ENCODE results near the gene DPH5. TPM values are rescaled to one million over a fixed set of nuclear protein-coding genes. Genes with fewer than 3 reads are reported as not detected.

DPH5 gene
- total RNA-seq, 1 donor from 2014 or later, result 49.1 TPM

DNA sequence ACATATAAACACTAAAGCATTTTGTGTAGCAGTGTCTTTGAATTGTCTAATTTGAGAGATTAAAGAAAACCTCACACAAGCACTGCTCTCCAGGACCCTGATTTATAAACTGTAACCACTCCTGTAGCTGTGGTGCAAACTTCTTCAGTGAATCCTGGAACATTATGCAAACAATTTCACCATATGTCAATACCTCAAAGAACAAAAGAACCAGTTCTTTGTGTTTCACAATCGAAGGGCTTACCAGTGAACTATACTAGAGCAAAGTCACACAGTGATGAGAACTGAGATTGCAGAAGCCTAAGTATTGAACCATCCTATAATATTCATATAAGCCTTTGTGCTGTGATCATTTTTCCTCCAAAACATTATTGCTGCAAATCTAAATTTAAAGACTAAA lies 21.5 kb downstream of the DPH5 start:
- Mint-ChIP-seq H3K4me3 (ENCODE audit: unreplicated experiment) (no peak overlapping the region), H3K27me3 (ENCODE audit: unreplicated experiment) (no peaks in the 10 kb centered on the region), H3K4me1 (ENCODE audit: unreplicated experiment) (peaks cover 38% of the 10 kb centered on the region), H3K27ac (ENCODE audit: unreplicated experiment) (no peak overlapping the region), H3K36me3 (ENCODE audit: unreplicated experiment) (peaks cover 20% of the 10 kb centered on the region), H3K9me3 (ENCODE audit: unreplicated experiment) (no peaks in the 10 kb centered on the region)
- TF ChIP-seq, protein P1, sequence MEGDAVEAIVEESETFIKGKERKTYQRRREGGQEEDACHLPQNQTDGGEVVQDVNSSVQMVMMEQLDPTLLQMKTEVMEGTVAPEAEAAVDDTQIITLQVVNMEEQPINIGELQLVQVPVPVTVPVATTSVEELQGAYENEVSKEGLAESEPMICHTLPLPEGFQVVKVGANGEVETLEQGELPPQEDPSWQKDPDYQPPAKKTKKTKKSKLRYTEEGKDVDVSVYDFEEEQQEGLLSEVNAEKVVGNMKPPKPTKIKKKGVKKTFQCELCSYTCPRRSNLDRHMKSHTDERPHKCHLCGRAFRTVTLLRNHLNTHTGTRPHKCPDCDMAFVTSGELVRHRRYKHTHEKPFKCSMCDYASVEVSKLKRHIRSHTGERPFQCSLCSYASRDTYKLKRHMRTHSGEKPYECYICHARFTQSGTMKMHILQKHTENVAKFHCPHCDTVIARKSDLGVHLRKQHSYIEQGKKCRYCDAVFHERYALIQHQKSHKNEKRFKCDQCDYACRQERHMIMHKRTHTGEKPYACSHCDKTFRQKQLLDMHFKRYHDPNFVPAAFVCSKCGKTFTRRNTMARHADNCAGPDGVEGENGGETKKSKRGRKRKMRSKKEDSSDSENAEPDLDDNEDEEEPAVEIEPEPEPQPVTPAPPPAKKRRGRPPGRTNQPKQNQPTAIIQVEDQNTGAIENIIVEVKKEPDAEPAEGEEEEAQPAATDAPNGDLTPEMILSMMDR (IDR thresholded peaks at IDR 0.05), result no peak
- DNase-seq (ENCODE audit: extremely low spot score, unreplicated experiment), result no peak

DNA sequence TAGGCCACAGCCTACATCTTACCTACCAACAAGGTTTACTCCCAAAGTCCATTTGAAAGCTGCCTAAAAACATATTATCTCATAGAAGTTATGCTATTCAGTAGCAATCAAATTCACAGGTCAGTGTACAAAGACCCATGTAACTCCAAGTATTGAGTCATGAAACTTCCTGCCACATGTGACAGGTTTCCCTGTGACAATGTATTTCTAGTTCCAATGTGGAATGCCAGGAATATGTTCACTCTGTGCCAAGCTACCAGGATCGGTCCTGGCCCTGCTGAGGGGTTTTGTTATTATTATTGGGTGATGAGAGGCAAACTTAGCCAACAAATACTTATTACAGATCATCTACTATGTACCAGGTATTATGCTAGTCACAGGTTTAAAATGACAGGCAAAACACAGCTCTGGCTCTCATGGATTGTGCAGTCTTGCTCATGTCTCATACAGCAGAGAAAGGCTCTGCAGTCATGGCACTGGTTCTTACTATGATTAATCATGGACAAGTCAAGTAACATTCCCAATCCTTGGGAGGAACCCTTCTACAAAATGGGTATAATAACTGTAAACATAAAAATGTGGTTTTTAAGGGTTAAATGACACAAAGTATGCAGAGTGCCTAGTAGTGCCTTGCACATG lies 22.5 kb downstream of the DPH5 start:
- peaks cover 23% of the 10 kb centered on the region for H3K36me3 Mint-ChIP-seq (ENCODE audit: unreplicated experiment)
- H3K27me3 Mint-ChIP-seq (ENCODE audit: unreplicated experiment), result no peaks in the 10 kb centered on the region
- TF ChIP-seq, protein P1 (IDR thresholded peaks at IDR 0.05), result no peak
- H3K4me1 Mint-ChIP-seq (ENCODE audit: unreplicated experiment), result peaks cover 35% of the 10 kb centered on the region
- H3K9me3 Mint-ChIP-seq (ENCODE audit: unreplicated experiment), result no peaks in the 10 kb centered on the region
- DNase-seq (ENCODE audit: extremely low spot score, unreplicated experiment), result no peak
- no peak overlapping the region for H3K27ac Mint-ChIP-seq (ENCODE audit: unreplicated experiment)
- no peak overlapping the region for H3K4me3 Mint-ChIP-seq (ENCODE audit: unreplicated experiment)

DNA sequence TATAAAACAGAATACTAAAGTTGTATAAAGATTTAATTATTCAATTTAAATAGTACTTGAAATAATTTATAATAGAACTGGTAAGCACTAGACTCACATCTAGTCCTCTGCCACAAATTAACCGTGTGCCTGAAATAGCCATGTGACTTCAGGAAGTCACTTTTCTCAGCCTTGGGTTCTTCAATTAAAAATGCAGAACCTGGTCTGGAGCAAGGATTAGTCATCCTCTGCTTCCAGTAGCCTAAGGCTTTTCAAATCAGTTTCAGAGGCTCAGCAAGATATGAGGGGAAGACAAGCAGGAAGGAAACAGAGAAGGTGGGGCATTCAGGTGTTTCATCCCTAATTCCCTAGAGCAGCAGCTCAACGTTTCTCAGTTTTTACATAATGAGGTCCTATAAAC lies 23.0 kb downstream of the DPH5 start:
- DNase-seq (ENCODE audit: extremely low spot score, unreplicated experiment), result no peak
- no peaks in the 10 kb centered on the region for H3K9me3 Mint-ChIP-seq (ENCODE audit: unreplicated experiment)
- peaks cover 25% of the 10 kb centered on the region for H3K36me3 Mint-ChIP-seq (ENCODE audit: unreplicated experiment)
- TF ChIP-seq, protein P1 (IDR thresholded peaks at IDR 0.05), result no peak
- peak overlapping the region; percentile 31 for H3K27ac Mint-ChIP-seq (ENCODE audit: unreplicated experiment)
- H3K27me3 Mint-ChIP-seq (ENCODE audit: unreplicated experiment), result no peaks in the 10 kb centered on the region
- H3K4me3 Mint-ChIP-seq (ENCODE audit: unreplicated experiment), result no peak overlapping the region
- peaks cover 33% of the 10 kb centered on the region for H3K4me1 Mint-ChIP-seq (ENCODE audit: unreplicated experiment)

DNA sequence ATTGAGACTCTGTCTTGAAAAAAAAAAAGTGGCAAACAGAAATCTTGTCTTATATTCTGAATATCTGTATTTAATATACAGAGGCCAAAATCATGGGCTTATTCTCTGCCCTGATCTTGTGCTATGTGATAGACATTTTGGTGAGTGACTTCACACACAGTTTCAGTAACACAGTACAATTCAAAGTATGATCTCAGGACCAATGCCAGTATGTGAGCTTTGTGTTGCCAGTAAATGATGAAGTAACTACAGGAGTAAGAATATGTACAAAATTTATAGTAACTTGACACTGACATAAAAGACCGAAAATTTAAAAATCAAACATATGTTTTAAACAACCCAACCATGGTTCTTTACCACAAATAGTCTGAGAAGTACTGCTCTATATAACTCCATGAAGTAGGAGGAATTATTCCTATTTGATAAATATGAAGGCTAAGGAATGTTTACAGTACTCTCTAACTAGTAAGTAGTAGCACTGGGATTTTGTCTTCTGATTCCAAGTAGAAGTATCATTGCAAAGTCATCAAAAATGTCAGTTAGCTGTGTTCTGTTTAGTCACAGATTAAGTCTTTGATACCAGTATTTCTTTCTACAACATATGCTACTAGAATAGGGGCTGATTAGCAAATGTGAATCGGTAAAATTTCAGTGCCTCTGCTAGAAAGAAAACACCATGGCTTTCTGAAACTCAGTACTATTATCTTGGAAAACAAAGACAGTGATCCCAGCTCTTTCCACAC lies 25.3 kb downstream of the DPH5 start:
- H3K27ac Mint-ChIP-seq (ENCODE audit: unreplicated experiment), result no peak overlapping the region
- H3K4me3 Mint-ChIP-seq (ENCODE audit: unreplicated experiment), result no peak overlapping the region
- DNase-seq (ENCODE audit: extremely low spot score, unreplicated experiment), result no peak
- no peaks in the 10 kb centered on the region for H3K9me3 Mint-ChIP-seq (ENCODE audit: unreplicated experiment)
- H3K36me3 Mint-ChIP-seq (ENCODE audit: unreplicated experiment), result peaks cover 25% of the 10 kb centered on the region
- peaks cover 19% of the 10 kb centered on the region for H3K4me1 Mint-ChIP-seq (ENCODE audit: unreplicated experiment)
- no peaks in the 10 kb centered on the region for H3K27me3 Mint-ChIP-seq (ENCODE audit: unreplicated experiment)
- TF ChIP-seq, protein P1 (IDR thresholded peaks at IDR 0.05), result no peak

DNA sequence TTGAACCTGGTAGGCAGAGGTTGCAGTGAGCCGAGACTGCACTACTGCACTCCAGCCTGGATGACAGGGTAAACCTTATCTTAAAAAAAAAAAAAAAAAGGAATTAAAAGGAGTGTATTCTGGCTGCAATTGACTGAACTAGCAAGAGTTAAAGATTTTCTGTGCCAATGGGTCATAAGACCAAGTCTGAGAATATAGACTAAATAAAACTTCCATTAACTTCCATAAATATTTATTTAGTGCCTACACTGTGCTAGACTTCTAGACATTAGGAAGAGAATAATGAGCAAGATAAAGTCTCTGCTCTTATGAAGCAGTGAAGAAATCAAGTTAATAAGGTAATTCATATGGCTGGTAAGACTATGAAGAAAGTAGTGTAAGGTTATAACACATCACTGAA lies 27.2 kb downstream of the DPH5 start:
- TF ChIP-seq, protein P1 (IDR thresholded peaks at IDR 0.05), result no peak
- Mint-ChIP-seq H3K4me1 (ENCODE audit: unreplicated experiment) (peaks cover 13% of the 10 kb centered on the region), H3K27ac (ENCODE audit: unreplicated experiment) (no peak overlapping the region), H3K27me3 (ENCODE audit: unreplicated experiment) (no peaks in the 10 kb centered on the region), H3K36me3 (ENCODE audit: unreplicated experiment) (peaks cover 28% of the 10 kb centered on the region), H3K9me3 (ENCODE audit: unreplicated experiment) (no peaks in the 10 kb centered on the region), H3K4me3 (ENCODE audit: unreplicated experiment) (no peak overlapping the region)
- no peak for DNase-seq (ENCODE audit: extremely low spot score, unreplicated experiment)
